GM12865 (cell line): ENCODE results near the gene IREB2.
A peak's percentile ranks its signal among the peaks of the same experiment; 100 is the strongest.

Experiments used
- DNase-seq: peaks from one replicate; pipeline ENCODE4 v3.0.0; 2010; ENCODE audit warnings: low read depth
- H3K4me3 ChIP-seq: 2 replicates; pipeline ENCODE4 v1.5.1; 2011; ENCODE audit warnings: mild to moderate bottlenecking, low read depth, low read length, control low read depth
- TF ChIP-seq, protein P1 (sequence below): IDR thresholded peaks from 2 replicates; pipeline ENCODE4 v1.5.1; 2011; ENCODE audit warnings: low read length, control low read depth, low read depth, inconsistent platforms; ENCODE audit not compliant: insufficient read depth; ENCODE audit errors: missing control alignments

Gene IREB2, protein sequence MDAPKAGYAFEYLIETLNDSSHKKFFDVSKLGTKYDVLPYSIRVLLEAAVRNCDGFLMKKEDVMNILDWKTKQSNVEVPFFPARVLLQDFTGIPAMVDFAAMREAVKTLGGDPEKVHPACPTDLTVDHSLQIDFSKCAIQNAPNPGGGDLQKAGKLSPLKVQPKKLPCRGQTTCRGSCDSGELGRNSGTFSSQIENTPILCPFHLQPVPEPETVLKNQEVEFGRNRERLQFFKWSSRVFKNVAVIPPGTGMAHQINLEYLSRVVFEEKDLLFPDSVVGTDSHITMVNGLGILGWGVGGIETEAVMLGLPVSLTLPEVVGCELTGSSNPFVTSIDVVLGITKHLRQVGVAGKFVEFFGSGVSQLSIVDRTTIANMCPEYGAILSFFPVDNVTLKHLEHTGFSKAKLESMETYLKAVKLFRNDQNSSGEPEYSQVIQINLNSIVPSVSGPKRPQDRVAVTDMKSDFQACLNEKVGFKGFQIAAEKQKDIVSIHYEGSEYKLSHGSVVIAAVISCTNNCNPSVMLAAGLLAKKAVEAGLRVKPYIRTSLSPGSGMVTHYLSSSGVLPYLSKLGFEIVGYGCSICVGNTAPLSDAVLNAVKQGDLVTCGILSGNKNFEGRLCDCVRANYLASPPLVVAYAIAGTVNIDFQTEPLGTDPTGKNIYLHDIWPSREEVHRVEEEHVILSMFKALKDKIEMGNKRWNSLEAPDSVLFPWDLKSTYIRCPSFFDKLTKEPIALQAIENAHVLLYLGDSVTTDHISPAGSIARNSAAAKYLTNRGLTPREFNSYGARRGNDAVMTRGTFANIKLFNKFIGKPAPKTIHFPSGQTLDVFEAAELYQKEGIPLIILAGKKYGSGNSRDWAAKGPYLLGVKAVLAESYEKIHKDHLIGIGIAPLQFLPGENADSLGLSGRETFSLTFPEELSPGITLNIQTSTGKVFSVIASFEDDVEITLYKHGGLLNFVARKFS

DNA sequence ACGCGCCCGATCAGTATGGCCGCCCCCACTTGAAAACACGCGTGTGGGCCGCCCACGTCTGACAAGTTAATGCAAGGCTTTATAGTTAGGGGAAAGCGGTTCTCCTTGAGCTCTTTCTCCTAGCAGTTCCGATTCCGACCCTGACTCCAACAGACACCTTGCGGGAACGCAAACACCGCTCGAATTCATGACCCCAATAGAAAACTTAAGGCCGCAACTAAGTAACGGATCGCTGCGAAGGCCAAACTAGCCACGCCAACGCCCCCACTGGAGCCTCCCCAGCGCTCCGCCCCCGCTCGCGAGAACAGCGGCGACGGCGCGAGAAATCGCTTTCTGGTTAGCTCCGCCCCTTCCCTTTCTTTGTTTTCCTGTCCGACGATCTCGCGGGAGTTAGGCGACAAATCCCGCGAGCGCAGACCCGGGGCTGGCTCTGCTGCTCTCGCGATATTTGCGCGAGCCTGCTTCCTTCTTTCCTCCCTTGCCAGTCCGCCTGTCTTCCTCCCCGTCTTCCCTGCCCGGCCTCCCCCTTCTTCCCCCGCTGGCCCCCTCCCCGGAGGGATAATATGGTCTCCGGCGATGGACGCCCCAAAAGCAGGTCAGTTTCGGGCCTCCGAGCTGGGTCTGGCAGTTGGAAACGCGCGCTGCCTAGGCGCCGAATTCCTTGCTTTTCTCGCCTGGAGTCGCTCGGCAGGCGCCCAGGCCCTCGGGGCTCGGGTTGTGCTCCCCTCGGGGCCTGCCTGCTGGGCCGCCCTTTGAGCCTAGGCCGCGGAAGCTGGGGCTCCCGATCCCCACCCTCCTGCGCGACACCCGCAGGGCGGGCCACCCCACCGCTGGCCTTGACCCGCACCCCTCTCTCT lies at the start of gene IREB2:
TSS of gene IREB2 (plus strand) at position 455 of the 857 bp plus-strand sequence. CDS start at position 577, 122 bp downstream.
- peak; percentile 98 for DNase-seq
- TF ChIP-seq, protein P1, sequence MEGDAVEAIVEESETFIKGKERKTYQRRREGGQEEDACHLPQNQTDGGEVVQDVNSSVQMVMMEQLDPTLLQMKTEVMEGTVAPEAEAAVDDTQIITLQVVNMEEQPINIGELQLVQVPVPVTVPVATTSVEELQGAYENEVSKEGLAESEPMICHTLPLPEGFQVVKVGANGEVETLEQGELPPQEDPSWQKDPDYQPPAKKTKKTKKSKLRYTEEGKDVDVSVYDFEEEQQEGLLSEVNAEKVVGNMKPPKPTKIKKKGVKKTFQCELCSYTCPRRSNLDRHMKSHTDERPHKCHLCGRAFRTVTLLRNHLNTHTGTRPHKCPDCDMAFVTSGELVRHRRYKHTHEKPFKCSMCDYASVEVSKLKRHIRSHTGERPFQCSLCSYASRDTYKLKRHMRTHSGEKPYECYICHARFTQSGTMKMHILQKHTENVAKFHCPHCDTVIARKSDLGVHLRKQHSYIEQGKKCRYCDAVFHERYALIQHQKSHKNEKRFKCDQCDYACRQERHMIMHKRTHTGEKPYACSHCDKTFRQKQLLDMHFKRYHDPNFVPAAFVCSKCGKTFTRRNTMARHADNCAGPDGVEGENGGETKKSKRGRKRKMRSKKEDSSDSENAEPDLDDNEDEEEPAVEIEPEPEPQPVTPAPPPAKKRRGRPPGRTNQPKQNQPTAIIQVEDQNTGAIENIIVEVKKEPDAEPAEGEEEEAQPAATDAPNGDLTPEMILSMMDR = no peak
- H3K4me3 ChIP-seq = peak within 1 kb of the TSS; percentile 83

DNA sequence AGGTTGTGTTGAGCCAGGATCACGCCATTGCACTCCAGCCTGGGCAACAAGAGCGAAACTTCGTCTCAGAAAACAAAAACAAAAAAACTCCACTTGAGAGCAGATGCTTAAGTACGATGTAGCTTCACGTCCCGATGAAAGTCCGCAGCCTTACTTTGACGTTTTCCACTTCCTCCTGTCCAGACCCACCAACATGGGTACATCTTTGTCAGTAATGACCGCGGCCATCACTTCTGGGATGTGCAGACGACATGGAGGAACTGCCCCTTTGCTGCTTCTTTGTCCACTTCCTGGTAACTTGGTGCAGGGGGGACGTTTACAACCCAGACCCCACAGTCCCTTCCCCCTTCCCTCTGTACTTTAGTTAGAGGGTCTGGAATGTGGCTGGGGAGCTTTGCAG lies 49.2 kb upstream of the IREB2 start:
- TF ChIP-seq, protein P1 = no peak

DNA sequence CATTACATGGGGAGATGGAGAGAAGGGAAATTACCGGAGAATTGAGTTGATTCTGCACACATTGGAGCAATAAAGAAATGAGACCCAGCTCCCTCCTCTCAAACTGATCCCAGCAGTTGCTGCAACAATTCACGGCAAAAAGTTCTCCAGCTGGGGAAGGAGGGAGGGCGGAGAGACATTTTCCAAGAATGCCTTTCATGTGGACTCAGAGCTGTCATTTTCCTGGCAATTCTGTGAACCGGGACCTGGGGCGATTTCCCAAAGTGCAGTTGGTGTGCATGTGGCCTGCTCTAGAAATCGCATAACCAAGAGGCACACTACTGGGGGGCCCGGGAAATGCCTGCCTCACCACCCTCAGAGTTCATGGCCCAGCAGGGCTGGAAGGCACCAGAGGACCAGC lies 48.7 kb upstream of the IREB2 start:
- H3K4me3 ChIP-seq = no peak overlapping the region
- DNase-seq = no peak
- TF ChIP-seq, protein P1 = no peak

More for the DNA sequence above, 49.2 kb upstream of the IREB2 start:
- DNase-seq = no peak
- no peak overlapping the region for H3K4me3 ChIP-seq

DNA sequence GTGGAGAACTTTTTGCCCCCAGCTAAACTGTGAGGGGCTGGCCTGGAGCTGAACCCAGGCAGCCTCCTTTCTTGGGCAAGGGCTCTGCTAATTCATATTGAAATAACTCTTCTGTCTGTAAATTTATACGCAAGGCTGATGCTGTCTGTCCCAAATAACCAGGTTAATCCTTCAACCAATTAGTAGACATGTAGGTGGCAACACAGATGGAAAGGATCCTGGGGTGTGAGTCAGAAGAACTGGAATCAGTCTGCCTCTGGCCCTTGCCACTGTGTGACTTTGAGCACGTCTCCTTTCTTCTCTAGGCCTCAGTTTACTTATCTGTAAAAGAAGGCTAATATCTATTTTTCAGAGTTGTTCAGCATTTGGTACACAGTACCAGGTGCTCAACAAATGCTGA lies 48.3 kb upstream of the IREB2 start:
- no peak for DNase-seq
- TF ChIP-seq, protein P1 = no peak
- no peak overlapping the region for H3K4me3 ChIP-seq

DNA sequence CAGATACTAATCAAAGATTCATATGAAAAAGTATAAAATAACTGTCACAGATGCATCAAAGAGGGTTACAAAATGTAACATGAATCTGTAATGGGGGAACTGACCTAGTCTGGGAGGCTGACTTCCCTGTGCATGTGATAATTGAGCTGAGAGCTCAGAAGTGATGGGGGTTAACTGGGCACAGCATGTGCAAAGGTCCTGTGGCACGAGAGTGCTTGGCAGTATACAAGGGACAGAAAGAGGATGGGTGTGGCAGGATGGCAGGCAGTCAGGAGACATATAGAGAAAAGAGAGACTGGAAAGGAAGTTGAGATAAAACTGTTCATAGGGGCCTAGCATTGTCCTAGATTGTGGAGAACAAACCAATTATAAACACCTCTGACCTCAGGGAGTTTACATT lies 47.8 kb upstream of the IREB2 start:
- DNase-seq = no peak
- TF ChIP-seq, protein P1 = no peak
- H3K4me3 ChIP-seq = no peak overlapping the region

DNA sequence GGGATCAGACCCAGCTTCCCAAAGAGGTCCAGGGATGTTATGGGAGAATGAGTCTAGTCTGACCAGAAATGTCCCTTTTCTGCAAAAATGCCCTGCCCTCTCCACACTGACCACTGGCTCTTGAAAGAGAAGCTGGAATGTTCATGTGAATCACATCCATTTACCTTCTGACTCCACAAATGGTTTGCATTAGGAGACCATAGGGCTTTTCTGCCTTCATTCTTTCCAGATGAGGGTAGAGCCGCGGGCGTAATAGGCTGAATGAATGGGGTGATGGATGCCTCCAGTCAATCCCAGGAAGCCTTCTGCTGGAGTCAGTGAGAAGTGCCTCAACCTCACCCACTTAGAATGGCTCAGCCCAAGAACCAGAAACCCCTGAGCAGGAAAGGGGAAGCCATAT lies 47.2 kb upstream of the IREB2 start:
- no peak overlapping the region for H3K4me3 ChIP-seq
- TF ChIP-seq, protein P1 = no peak
- DNase-seq = no peak
